ENCODE results near the gene ADGRA1.
"Not testable (repeated sequence)": the region's sequence is repeated elsewhere in the genome, so short reads cannot be mapped to it uniquely, and the experiment has no call there.

ADGRA1 gene

GRCh38 chr10:133128126-133129070 lies 40.7 kb downstream of the ADGRA1 start:
- no peak for DNase-seq (ENCODE audit: low read depth in 2 of 2)

GRCh38 chr10:133129071-133129858 lies 41.5 kb downstream of the ADGRA1 start:
- no peak for DNase-seq (ENCODE audit: low read depth in 2 of 2)

DNA sequence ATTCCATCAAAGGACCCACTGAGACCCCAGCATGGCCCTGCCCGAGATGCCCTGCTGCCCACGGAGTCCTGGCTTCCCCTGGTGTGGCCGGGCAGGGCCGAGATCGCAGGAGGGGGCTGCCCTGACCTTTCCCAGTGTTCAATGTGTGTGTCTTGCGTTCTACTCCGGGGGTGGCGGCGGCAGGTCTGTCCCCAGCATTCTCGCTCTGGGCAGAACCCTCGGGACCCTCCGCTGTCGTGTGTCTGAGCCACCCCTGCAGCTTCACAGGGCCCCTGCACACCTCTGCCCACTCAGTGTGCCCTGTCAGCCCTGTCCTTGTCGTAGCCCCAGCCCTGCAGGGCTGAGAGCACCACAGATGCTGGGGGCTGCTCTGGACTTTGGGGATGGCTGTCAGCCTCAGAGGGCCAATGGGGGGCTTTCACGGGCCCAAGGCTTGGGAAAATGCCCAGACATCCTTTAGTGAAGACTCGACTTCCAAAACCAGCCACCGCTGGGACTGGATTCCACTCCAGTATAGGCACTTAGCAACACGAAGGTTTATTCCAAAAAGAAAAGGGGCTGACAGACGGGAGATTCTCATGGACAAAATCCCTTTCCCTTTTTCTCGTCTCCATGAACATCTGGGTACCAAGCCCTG lies 42.3 kb downstream of the ADGRA1 start:
- DNase-seq (ENCODE audit: low read depth in 2 of 2) = no peak

DNA sequence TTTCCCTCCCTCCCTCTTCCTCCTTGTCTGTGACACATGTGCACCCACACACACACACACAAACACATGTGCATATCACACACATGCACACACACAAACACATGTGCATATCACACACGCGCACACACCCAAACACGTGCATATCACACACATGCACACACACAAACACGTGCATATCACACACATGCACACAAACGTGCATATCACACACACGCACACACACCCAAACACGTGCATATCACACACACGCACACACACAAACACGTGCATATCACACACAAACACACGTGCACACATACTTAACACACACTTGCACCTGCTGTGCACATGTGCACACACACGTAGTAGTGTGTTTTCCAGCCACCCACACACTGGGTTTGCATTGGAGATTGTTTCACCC lies 42.9 kb downstream of the ADGRA1 start:
- DNase-seq (ENCODE audit: low read depth in 2 of 2) = no peak

GRCh38 chr10:133131053-133131452 lies 43.3 kb downstream of the ADGRA1 start:
- no peak for DNase-seq (ENCODE audit: low read depth in 2 of 2)

- DNase-seq (ENCODE audit: low read depth in 2 of 2) = no peak
These were observed 44.2 kb downstream of the ADGRA1 start for GRCh38 chr10:133131734-133132472.

DNA sequence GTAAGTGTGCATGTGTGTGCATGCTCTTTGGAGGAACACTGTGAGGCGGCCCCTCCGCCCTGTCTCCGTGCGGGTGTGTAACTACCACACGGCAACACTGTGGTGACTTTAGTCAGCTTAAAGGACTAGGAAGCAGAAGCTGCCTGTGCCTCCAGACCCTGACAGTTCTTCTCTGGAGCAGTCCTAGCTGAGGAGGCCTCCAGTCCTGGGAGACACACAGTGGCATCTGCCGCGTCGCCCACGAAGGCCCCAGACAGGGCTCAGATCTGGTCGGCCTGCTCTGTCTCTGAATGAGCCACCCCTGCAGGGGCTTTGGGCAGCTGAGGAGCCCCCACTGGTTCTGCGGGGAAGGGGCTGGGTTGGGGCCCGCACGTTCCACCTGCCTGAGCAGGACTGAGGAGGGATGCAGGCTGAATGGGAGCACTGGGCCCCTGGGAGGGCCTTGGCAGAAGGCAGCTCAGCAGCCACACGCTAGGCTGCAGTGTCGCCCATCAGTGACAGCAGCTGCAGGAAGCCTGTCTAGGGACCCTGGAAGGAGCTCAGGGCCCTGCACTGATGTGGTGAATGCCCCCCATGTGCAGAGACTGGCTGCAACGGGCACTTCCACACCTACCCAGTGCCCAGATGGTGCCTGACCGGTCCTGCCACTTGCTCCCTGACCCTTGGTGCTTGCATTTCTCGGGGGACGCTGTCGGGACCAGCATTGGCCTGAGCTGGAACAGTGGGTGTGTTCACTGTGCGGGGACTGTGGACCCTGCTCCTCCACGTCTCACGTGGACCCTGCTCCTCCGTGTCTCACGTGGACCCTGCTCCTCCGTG lies 45.0 kb downstream of the ADGRA1 start:
- no peak for DNase-seq (ENCODE audit: low read depth in 2 of 2)

- DNase-seq (ENCODE audit: low read depth in 2 of 2) = no peak
These were observed 45.9 kb downstream of the ADGRA1 start for GRCh38 chr10:133133471-133134231.

DNA sequence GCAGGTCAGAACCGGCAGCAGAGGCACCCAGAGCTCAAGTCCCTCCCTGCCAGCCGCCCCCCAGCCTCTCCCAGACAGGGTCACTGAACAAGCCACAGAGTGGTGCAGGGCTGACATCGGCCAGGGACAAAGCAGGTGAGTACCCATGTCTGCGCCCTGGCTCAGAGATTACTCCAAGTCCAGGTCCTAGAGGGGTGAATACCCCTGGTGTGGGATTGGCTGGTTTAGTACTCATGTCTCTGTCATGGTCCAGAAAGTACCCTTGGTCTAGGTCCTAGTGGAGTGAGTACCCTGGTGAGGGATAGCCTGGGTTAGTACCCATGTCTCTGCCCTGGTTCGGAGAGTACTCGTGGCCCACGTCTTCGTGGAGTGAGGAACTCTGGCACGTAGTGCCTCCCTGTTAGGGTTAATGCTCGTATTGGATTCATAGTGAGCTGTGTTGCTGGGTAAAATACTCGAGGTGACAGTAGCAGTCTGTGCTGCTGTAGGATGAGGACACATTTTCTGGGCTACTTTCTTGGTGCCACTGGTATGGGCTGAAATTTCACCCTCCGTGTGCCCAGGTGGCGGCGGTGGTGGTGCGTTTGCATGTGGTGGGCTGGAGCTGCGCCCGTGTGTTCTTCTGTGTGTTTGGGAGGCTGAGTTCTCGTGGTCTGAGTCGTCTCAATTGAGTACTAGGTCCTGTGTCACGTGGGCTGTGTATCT lies 46.8 kb downstream of the ADGRA1 start:
- no peak for DNase-seq (ENCODE audit: low read depth in 2 of 2)

DNA sequence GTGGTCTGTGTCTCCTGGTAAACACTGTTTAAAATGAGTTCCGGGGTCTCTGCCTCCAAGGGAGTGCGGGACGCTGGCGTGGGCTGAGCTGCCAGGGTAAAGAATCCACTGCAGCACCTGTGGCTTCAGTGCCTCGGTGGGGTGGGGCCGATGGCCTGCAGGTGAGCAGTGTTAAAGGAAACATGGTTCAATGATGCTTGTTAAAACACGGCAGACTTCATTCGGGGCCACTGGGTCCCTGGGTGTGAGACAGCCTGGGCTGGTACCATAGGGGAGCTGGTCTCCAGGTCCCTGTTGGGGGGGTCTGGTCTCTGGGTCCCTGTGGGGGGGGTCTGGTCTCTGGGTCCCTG lies 47.4 kb downstream of the ADGRA1 start:
- DNase-seq (ENCODE audit: low read depth in 2 of 2) = no peak

DNA sequence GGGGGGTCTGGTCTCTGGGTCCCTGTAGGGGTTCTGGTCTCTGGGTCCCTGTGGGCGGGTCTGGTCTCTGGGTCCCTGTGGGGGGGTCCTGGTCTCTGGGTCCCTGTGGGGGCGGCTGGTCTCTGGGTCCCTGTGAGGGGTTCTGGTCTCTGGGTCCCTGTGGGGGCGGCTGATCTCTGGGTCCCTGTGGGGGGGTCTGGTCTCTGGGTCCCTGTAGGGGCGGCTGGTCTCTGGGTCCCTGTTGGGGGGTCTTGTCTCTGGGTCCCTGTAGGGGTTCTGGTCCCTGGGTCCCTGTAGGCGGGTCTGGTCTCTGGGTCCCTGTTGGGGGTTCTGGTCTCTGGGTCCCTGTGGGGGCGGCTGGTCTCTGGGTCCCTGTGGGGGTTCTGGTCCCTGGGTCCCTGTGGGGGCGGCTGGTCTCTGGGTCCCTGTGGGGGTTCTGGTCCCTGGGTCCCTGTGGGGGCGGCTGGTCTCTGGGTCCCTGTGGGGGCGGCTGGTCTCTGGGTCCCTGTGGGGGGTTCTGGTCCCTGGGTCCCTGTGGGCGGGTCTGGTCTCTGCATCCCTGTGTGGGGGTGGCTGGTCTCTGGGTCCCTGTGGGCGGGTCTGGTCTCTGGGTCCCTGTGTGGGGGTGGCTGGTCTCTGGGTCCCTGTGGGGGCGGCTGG lies 49.9 kb downstream of the ADGRA1 start:
- not testable (repeated sequence) for DNase-seq (ENCODE audit: low read depth in 2 of 2)

DNA sequence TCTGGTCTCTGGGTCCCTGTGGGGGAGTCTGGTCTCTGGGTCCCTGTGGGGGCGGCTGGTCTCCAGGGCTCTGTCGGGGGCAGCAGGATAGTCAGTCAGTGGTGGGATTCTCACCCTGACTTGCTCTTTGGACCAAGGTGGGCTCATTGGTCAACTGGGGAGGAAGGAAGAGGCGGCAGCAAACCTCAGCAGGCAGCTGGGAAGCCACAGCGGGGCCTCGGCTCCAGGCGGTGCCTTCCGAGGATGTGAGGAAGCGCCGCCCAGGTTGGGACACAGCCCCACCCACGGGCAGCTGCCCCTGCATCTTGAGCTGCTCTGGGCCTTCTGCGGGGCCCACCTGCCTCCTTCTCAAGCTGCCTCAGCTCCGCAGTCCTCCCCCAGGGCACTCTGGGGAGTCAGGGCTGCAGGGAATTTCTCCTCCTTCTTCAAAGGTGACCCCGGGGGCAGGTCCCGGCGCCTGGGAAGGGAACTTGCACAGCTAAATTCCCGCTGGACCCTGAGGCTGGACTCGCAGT lies 51.9 kb downstream of the ADGRA1 start:
- no peak for DNase-seq (ENCODE audit: low read depth in 2 of 2)

DNA sequence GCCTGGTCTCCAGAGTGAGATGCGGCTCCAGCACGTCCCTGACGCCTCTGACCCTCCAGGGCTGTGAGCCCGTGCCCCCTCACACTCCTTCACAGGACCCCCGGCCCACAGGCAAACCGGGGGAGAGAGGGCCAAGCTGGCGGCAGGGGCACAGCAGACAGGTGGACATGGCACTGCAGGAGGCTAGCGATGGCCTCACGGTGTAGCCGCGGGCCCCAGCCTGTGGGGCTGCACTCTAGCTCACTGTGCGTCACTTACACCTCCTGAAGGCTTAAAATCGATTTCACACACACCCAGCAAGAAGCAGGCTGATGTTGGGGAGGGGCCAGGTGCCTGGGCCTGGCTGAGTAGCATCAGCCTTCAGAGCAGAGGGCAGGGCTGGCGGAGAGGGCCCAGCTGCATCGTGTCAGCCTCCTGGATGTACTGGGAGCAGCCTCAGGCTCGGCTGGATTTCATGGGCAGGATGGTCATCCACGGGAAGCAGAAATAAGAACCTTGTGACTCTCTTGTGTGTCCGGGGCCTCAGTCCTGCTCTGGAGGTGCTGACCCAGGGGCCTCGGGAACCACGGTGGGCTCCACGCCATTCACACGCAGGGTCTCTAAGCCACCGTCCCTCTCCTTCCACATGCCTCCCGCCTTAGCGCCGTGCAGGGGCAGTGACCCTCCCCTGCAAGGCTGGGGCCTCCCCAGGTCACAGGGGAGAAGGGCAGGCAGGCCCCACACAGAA lies 52.9 kb downstream of the ADGRA1 start:
- DNase-seq (ENCODE audit: low read depth in 2 of 2) = no peak

GRCh38 chr10:133141144-133141957 lies 53.6 kb downstream of the ADGRA1 start:
- DNase-seq (ENCODE audit: low read depth in 2 of 2) = no peak

GRCh38 chr10:133141958-133142340 lies 54.2 kb downstream of the ADGRA1 start:
- no peak for DNase-seq (ENCODE audit: low read depth in 2 of 2)

DNA sequence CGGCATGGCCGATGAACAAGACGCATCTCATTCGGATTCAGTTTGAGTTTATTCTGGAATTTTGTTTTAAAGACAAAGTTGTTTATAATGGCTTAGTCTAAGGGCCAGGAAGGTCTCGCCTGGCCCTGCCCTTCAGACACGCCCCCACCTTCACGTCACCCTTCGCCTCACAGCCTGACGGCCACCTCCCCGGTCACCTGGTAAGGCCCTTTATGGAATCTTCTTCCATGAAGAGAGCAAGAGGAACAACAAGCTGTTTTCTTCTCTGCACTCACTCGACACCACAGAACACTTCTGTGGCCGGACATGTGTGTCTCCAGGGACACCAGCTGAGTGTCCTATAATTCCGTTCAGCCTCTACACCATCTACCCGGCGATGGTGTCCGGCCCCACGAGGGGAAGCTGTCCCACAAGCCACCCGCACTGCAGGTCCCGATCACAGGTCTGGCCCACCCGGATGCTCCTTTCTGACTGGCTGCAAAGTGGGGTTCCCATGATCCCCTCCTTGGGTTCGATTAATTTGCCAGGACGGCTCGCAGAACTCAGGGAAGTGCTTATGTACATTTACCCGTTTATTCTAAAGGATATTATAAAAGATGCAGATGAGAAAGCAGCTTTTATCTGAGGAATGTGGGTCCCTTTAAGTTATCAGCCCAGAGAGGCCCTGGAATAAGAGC lies 54.9 kb downstream of the ADGRA1 start:
- DNase-seq (ENCODE audit: low read depth in 2 of 2) = no peak

- DNase-seq (ENCODE audit: low read depth in 2 of 2) = no peak
These were observed 55.4 kb downstream of the ADGRA1 start for GRCh38 chr10:133143200-133143533.
